ENCODE data around the gene KRTAP6-1. TPM values are rescaled to one million over a fixed set of nuclear protein-coding genes. Genes with fewer than 3 reads are reported as not detected.

KRTAP6-1 gene, protein sequence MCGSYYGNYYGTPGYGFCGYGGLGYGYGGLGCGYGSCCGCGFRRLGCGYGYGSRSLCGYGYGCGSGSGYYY
- not detected in 2 replicates for polyA plus RNA-seq (2013)

DNA sequence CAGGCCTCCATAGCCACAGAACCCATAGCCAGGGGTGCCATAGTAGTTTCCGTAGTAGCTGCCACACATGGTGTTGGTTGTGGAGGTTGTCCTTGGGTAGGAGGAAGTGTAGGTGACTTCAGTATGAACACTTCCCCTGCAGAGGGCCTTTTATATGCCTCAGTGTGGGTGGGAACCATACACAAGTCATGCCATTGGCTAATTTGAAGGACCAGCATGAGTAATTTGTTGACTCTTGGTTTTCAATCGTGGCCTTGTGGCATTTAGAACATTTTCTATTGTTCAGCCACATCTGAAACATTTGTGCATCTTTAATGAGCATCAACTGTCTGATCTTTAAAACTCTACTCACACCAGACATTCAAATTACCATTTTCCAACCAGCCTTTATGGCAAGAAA lies at the start of gene KRTAP6-1:
Gene KRTAP6-1, minus strand, starts transcription at position 95 of the 400 bp plus-strand sequence. Its CDS starts 26 bp downstream, at position 69.
- H2AK5ac ChIP-seq (ENCODE audit: low read length) = no peak within 1 kb of the TSS
- H4K91ac ChIP-seq (ENCODE audit: low read depth, low read length) = no peak within 1 kb of the TSS
- no peaks in the 10 kb centered on the region for H3K27me3 ChIP-seq (ENCODE audit: insufficient read depth, low read length)
- no peak within 1 kb of the TSS for H2BK12ac ChIP-seq (ENCODE audit: low read length)
- no peaks in the 10 kb centered on the region for H3K9me3 ChIP-seq (ENCODE audit: insufficient read depth, low read depth, low read length)
- H4K12ac ChIP-seq (ENCODE audit: low read depth, low read length) = no peak within 1 kb of the TSS
- no peaks in the 10 kb centered on the region for H3K36me3 ChIP-seq (ENCODE audit: control insufficient read depth in 1 of 2, insufficient read depth in 2 of 2, low read length in 2 of 2)
- no peak within 1 kb of the TSS for H3K4me2 ChIP-seq (ENCODE audit: low read length)
- no peaks in the 10 kb centered on the region for H3K4me1 ChIP-seq (ENCODE audit: control insufficient read depth in 1 of 2, insufficient read depth in 2 of 2, low read length in 2 of 2)
- H3K79me2 ChIP-seq (ENCODE audit: control insufficient read depth, insufficient read depth, low read length, poor library complexity) = no peaks in the 10 kb centered on the region
- no peak within 1 kb of the TSS for H2BK120ac ChIP-seq (ENCODE audit: insufficient read depth, low read length, poor library complexity)
- no peaks in the 10 kb centered on the region for H3K79me1 ChIP-seq (ENCODE audit: low read length)
- H3K18ac ChIP-seq (ENCODE audit: low read length) = no peak within 1 kb of the TSS
- H3K4me3 ChIP-seq (ENCODE audit: low read depth, low read length) = no peak within 1 kb of the TSS
- H3K14ac ChIP-seq (ENCODE audit: low read length) = no peak within 1 kb of the TSS
- no CpG with 5 or more reads among the region's 2 CpGs for WGBS (ENCODE audit: extremely low coverage, insufficient coverage, insufficient read length)
- DNase-seq = no peak
- no peak within 1 kb of the TSS for H4K8ac ChIP-seq (ENCODE audit: low read depth, low read length)
- H3K4ac ChIP-seq (ENCODE audit: low read depth, low read length) = no peak within 1 kb of the TSS
- H3K27ac ChIP-seq (ENCODE audit: low read depth, low read length) = no peak within 1 kb of the TSS
- H2BK5ac ChIP-seq (ENCODE audit: low read depth, low read length, poor library complexity) = no peak within 1 kb of the TSS
- no peak within 1 kb of the TSS for H3K9ac ChIP-seq (ENCODE audit: low read length)
- no peak within 1 kb of the TSS for H3K23ac ChIP-seq (ENCODE audit: low read length)
- no peak within 1 kb of the TSS for H2AFZ ChIP-seq (ENCODE audit: insufficient read depth, low read length, poor library complexity)

DNA sequence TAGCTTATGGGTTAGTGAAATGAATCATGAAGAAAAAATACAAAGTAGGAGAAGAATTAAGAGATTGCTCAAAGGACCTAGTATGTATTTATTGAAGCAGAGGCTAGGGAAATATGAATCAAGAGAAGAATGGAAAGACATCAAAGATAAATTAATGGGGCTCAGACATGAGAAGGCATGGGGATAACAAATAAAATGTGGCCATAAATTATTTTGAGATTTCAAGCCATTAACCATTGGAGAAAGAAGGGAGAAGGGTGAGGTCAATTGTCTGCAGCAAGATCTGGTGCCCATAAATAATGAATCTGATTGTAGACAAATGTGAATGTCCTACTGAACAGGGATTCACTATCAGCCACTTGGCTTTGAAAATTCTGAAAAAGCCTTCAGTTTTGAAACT lies 39.2 kb upstream of the KRTAP6-1 start:
- H3K4ac ChIP-seq (ENCODE audit: low read depth, low read length) = no peak overlapping the region
- H3K4me2 ChIP-seq (ENCODE audit: low read length) = no peak overlapping the region
- H2BK120ac ChIP-seq (ENCODE audit: insufficient read depth, low read length, poor library complexity) = no peak overlapping the region
- H3K27ac ChIP-seq (ENCODE audit: low read depth, low read length) = no peak overlapping the region
- no peak overlapping the region for H3K23ac ChIP-seq (ENCODE audit: low read length)
- no peaks in the 10 kb centered on the region for H3K79me2 ChIP-seq (ENCODE audit: control insufficient read depth, insufficient read depth, low read length, poor library complexity)
- no peak overlapping the region for H2AK5ac ChIP-seq (ENCODE audit: low read length)
- H4K91ac ChIP-seq (ENCODE audit: low read depth, low read length) = no peak overlapping the region
- no peaks in the 10 kb centered on the region for H3K36me3 ChIP-seq (ENCODE audit: control insufficient read depth in 1 of 2, insufficient read depth in 2 of 2, low read length in 2 of 2)
- H2BK12ac ChIP-seq (ENCODE audit: low read length) = no peak overlapping the region
- H3K4me3 ChIP-seq (ENCODE audit: low read depth, low read length) = no peak overlapping the region
- no peak overlapping the region for H2AFZ ChIP-seq (ENCODE audit: insufficient read depth, low read length, poor library complexity)
- no peaks in the 10 kb centered on the region for H3K9me3 ChIP-seq (ENCODE audit: insufficient read depth, low read depth, low read length)
- no peak for DNase-seq
- no peak overlapping the region for H3K18ac ChIP-seq (ENCODE audit: low read length)
- H2BK5ac ChIP-seq (ENCODE audit: low read depth, low read length, poor library complexity) = no peak overlapping the region
- no peaks in the 10 kb centered on the region for H3K27me3 ChIP-seq (ENCODE audit: insufficient read depth, low read length)
- H3K14ac ChIP-seq (ENCODE audit: low read length) = no peak overlapping the region
- H3K4me1 ChIP-seq (ENCODE audit: control insufficient read depth in 1 of 2, insufficient read depth in 2 of 2, low read length in 2 of 2) = no peaks in the 10 kb centered on the region
- no peak overlapping the region for H4K12ac ChIP-seq (ENCODE audit: low read depth, low read length)
- H3K79me1 ChIP-seq (ENCODE audit: low read length) = no peaks in the 10 kb centered on the region
- H3K9ac ChIP-seq (ENCODE audit: low read length) = no peak overlapping the region
- no peak overlapping the region for H4K8ac ChIP-seq (ENCODE audit: low read depth, low read length)

DNA sequence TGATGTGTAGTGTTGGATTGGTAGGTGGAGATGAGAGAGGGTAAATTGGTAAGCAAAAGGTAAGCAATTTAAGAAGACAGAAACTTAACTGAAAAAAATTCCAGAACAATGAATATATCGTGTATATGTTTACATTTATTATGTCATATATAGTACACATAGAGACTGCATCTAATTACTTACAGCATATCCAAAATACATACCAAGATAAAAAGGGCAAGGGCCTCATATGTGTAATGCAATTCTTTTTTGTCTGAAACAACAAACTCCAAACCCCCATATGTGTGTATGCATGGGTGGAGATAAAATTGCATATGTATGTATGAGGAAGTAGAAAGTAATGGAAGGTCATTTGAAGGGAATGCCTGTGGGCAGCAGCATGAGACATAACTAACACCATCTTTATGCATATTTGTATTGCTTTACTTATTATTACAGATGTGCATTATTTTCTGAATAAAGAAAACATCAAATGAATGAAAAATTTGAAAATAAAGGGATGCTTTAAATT lies 33.2 kb upstream of the KRTAP6-1 start:
- H3K36me3 ChIP-seq (ENCODE audit: control insufficient read depth in 1 of 2, insufficient read depth in 2 of 2, low read length in 2 of 2) = no peaks in the 10 kb centered on the region
- no peak overlapping the region for H3K18ac ChIP-seq (ENCODE audit: low read length)
- H2BK12ac ChIP-seq (ENCODE audit: low read length) = no peak overlapping the region
- H2AFZ ChIP-seq (ENCODE audit: insufficient read depth, low read length, poor library complexity) = no peak overlapping the region
- WGBS (ENCODE audit: extremely low coverage, insufficient coverage, insufficient read length) = no CpG with 5 or more reads among the region's 1 CpG
- no peak overlapping the region for H4K8ac ChIP-seq (ENCODE audit: low read depth, low read length)
- no peaks in the 10 kb centered on the region for H3K4me1 ChIP-seq (ENCODE audit: control insufficient read depth in 1 of 2, insufficient read depth in 2 of 2, low read length in 2 of 2)
- no peak overlapping the region for H3K27ac ChIP-seq (ENCODE audit: low read depth, low read length)
- H3K4me3 ChIP-seq (ENCODE audit: low read depth, low read length) = no peak overlapping the region
- no peak overlapping the region for H2BK5ac ChIP-seq (ENCODE audit: low read depth, low read length, poor library complexity)
- H3K27me3 ChIP-seq (ENCODE audit: insufficient read depth, low read length) = no peaks in the 10 kb centered on the region
- no peak overlapping the region for H3K4me2 ChIP-seq (ENCODE audit: low read length)
- H4K12ac ChIP-seq (ENCODE audit: low read depth, low read length) = no peak overlapping the region
- H2BK120ac ChIP-seq (ENCODE audit: insufficient read depth, low read length, poor library complexity) = no peak overlapping the region
- H3K23ac ChIP-seq (ENCODE audit: low read length) = no peak overlapping the region
- H3K9ac ChIP-seq (ENCODE audit: low read length) = no peak overlapping the region
- no peak overlapping the region for H3K4ac ChIP-seq (ENCODE audit: low read depth, low read length)
- H3K14ac ChIP-seq (ENCODE audit: low read length) = no peak overlapping the region
- H3K79me1 ChIP-seq (ENCODE audit: low read length) = no peaks in the 10 kb centered on the region
- no peaks in the 10 kb centered on the region for H3K79me2 ChIP-seq (ENCODE audit: control insufficient read depth, insufficient read depth, low read length, poor library complexity)
- H3K9me3 ChIP-seq (ENCODE audit: insufficient read depth, low read depth, low read length) = no peaks in the 10 kb centered on the region
- no peak for DNase-seq
- no peak overlapping the region for H4K91ac ChIP-seq (ENCODE audit: low read depth, low read length)
- H2AK5ac ChIP-seq (ENCODE audit: low read length) = no peak overlapping the region

DNA sequence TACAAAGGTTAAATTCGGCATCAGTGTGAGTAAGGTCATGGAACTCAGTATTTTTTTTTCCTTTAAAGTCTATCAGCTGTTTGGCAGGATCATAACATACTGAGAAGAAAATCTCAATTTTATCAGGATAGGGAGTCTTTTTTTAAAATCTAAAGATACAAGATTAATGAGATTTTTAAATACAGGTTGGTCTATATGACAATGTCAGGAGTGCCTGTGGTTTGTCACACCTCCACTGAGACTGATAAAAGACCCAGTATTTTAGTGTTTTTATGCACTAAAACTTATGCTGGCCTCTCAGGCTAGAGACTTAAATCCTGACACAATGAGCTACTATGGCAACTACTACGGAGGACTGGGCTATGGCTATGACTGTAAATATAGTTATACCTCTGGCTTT lies 28.8 kb upstream of the KRTAP6-1 start, which contains the start of gene KRTAP20-3:
Gene KRTAP20-3, plus strand, starts transcription at position 301 of the 400 bp plus-strand sequence.
- no peak for DNase-seq
- Histone ChIP-seq H3K4me2 (ENCODE audit: low read length) (no peak within 1 kb of the TSS), H2BK120ac (ENCODE audit: insufficient read depth, low read length, poor library complexity) (no peak within 1 kb of the TSS), H3K27me3 (ENCODE audit: insufficient read depth, low read length) (no peaks in the 10 kb centered on the region), H3K4me1 (ENCODE audit: control insufficient read depth in 1 of 2, insufficient read depth in 2 of 2, low read length in 2 of 2) (no peaks in the 10 kb centered on the region), H3K9ac (ENCODE audit: low read length) (no peak within 1 kb of the TSS), H3K79me1 (ENCODE audit: low read length) (no peaks in the 10 kb centered on the region), H3K9me3 (ENCODE audit: insufficient read depth, low read depth, low read length) (no peaks in the 10 kb centered on the region), H3K4me3 (ENCODE audit: low read depth, low read length) (no peak within 1 kb of the TSS), H3K14ac (ENCODE audit: low read length) (no peak within 1 kb of the TSS), H3K36me3 (ENCODE audit: control insufficient read depth in 1 of 2, insufficient read depth in 2 of 2, low read length in 2 of 2) (no peaks in the 10 kb centered on the region), H2AFZ (ENCODE audit: insufficient read depth, low read length, poor library complexity) (no peak within 1 kb of the TSS), H3K4ac (ENCODE audit: low read depth, low read length) (no peak within 1 kb of the TSS), H3K23ac (ENCODE audit: low read length) (no peak within 1 kb of the TSS), H2BK5ac (ENCODE audit: low read depth, low read length, poor library complexity) (no peak within 1 kb of the TSS), H4K91ac (ENCODE audit: low read depth, low read length) (no peak within 1 kb of the TSS), H2AK5ac (ENCODE audit: low read length) (no peak within 1 kb of the TSS), H4K8ac (ENCODE audit: low read depth, low read length) (no peak within 1 kb of the TSS), H4K12ac (ENCODE audit: low read depth, low read length) (no peak within 1 kb of the TSS), H3K18ac (ENCODE audit: low read length) (no peak within 1 kb of the TSS), H2BK12ac (ENCODE audit: low read length) (no peak within 1 kb of the TSS), H3K79me2 (ENCODE audit: control insufficient read depth, insufficient read depth, low read length, poor library complexity) (no peaks in the 10 kb centered on the region), H3K27ac (ENCODE audit: low read depth, low read length) (no peak within 1 kb of the TSS)
- WGBS (ENCODE audit: extremely low coverage, insufficient coverage, insufficient read length) = no CpG with 5 or more reads among the region's 2 CpGs
